HG03039 (cell line): Measurements from ENCODE around the gene ANAPC16.
A peak's percentile ranks its signal among the peaks of the same experiment; 100 is the strongest.
"Not testable (repeated sequence)": the region's sequence is repeated elsewhere in the genome, so short reads cannot be mapped to it uniquely, and the experiment has no call there.

Experiments used
- ATAC-seq: cut with Tn5 transposase; IDR thresholded peaks from one replicate; pipeline ENCODE4 v1.9.1; 2021; ENCODE audit warnings: mild to moderate bottlenecking, moderate library complexity; ENCODE audit not compliant: unreplicated experiment

The ANAPC16 gene

GRCh38 chr10:72215611-72216549, at the start of gene ANAPC16, which contains the start of gene ASCC1:
TSS of gene ANAPC16 (plus strand) at chr10:72216012. CDS start at chr10:72223915, 7,903 bp downstream.
TSS of gene ASCC1 (minus strand) at chr10:72216276. CDS start at chr10:72213298, 2,978 bp downstream.
- peak; percentile 77 for ATAC-seq

GRCh38 chr10:72167118-72167517, 48.7 kb upstream of the ANAPC16 start:
- no peak for ATAC-seq

GRCh38 chr10:72170263-72170662, 45.5 kb upstream of the ANAPC16 start:
- no peak for ATAC-seq

GRCh38 chr10:72170733-72171132, 45.1 kb upstream of the ANAPC16 start:
- ATAC-seq = no peak

- no peak for ATAC-seq
Measured at GRCh38 chr10:72171175-72171630, 44.6 kb upstream of the ANAPC16 start.

- no peak for ATAC-seq
Measured at GRCh38 chr10:72173262-72173618, 42.6 kb upstream of the ANAPC16 start.

- ATAC-seq = peak; percentile 43
Measured at GRCh38 chr10:72173619-72174296, 42.1 kb upstream of the ANAPC16 start.

- ATAC-seq = no peak
Measured at GRCh38 chr10:72174297-72174662, 41.5 kb upstream of the ANAPC16 start.

- no peak for ATAC-seq
Measured at GRCh38 chr10:72175149-72175548, 40.7 kb upstream of the ANAPC16 start.

GRCh38 chr10:72176701-72177100, 39.1 kb upstream of the ANAPC16 start:
- ATAC-seq = no peak

- no peak for ATAC-seq
Measured at GRCh38 chr10:72177454-72177853, 38.4 kb upstream of the ANAPC16 start.

GRCh38 chr10:72184156-72184555, 31.7 kb upstream of the ANAPC16 start:
- ATAC-seq = no peak

- no peak for ATAC-seq
Measured at GRCh38 chr10:72186258-72186981, 29.4 kb upstream of the ANAPC16 start.

- ATAC-seq = no peak
Measured at GRCh38 chr10:72186982-72187330, 28.9 kb upstream of the ANAPC16 start.

GRCh38 chr10:72194949-72195348, 20.9 kb upstream of the ANAPC16 start:
- no peak for ATAC-seq

GRCh38 chr10:72200883-72201282, 14.9 kb upstream of the ANAPC16 start:
- ATAC-seq = no peak

GRCh38 chr10:72201293-72201692, 14.5 kb upstream of the ANAPC16 start:
- no peak for ATAC-seq

- no peak for ATAC-seq
Measured at GRCh38 chr10:72204296-72204695, 11.5 kb upstream of the ANAPC16 start.

- ATAC-seq = no peak
Measured at GRCh38 chr10:72204724-72205123, 11.1 kb upstream of the ANAPC16 start.

GRCh38 chr10:72206511-72207229, 9.1 kb upstream of the ANAPC16 start:
- ATAC-seq = no peak

- not testable (repeated sequence) for ATAC-seq
Measured at GRCh38 chr10:72208526-72208925, 7.3 kb upstream of the ANAPC16 start.
